Measurements from ENCODE around the gene FMO1.
"Not testable (repeated sequence)": the region's sequence is repeated elsewhere in the genome, so short reads cannot be mapped to it uniquely, and the experiment has no call there.

FMO1 gene

DNA sequence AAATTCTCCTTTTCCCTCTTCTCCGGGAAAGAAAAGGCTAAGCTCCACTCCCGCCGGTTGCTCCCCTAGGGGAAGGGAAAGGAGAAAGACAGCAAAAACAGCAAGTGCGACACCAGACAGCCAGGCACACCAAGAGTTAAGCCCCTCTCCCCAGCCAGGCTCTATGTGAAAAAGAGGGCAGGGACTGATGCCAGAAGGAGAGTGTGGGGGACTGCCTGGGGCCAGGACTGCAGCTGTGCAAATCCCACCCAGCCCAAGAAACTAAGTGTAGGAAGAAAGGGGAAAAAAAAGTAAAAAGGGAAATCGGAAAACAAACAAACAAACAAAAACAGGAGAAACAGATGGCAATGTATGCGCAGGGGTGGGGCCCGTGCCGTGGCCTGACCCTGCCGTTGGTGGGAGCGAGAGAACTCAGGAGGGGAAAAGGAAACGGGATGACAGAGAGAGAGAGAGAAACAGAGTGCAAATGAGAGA lies 27.7 kb upstream of the FMO1 start (continued):
- TF ChIP-seq OSR1 (CRISPR knock-in tag; IDR thresholded peaks at IDR 0.05), result no peak
- no peak for TF ChIP-seq ARNTL (CRISPR knock-in tag; IDR thresholded peaks at IDR 0.05; ENCODE audit: borderline replicate concordance, low read depth)
- TF ChIP-seq GLIS3 (CRISPR knock-in tag; IDR thresholded peaks at IDR 0.05), result no peak
- TF ChIP-seq RARB (CRISPR knock-in tag; IDR thresholded peaks at IDR 0.05), result no peak
- TF ChIP-seq CSDC2 (CRISPR knock-in tag; IDR thresholded peaks at IDR 0.05), result no peak
- TF ChIP-seq ZFP30 (CRISPR knock-in tag; IDR thresholded peaks at IDR 0.05), result no peak
- TF ChIP-seq ZNF70 (CRISPR knock-in tag; IDR thresholded peaks at IDR 0.05), result no peak
- TF ChIP-seq, protein P1, sequence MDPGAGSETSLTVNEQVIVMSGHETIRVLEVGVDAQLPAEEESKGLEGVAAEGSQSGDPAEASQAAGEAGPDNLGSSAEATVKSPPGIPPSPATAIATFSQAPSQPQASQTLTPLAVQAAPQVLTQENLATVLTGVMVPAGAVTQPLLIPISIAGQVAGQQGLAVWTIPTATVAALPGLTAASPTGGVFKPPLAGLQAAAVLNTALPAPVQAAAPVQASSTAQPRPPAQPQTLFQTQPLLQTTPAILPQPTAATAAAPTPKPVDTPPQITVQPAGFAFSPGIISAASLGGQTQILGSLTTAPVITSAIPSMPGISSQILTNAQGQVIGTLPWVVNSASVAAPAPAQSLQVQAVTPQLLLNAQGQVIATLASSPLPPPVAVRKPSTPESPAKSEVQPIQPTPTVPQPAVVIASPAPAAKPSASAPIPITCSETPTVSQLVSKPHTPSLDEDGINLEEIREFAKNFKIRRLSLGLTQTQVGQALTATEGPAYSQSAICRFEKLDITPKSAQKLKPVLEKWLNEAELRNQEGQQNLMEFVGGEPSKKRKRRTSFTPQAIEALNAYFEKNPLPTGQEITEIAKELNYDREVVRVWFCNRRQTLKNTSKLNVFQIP (CRISPR knock-in tag; IDR thresholded peaks at IDR 0.05; ENCODE audit: borderline replicate concordance, low read depth), result no peak
- no peak for TF ChIP-seq ZC3H10 (CRISPR knock-in tag; IDR thresholded peaks at IDR 0.05)

DNA sequence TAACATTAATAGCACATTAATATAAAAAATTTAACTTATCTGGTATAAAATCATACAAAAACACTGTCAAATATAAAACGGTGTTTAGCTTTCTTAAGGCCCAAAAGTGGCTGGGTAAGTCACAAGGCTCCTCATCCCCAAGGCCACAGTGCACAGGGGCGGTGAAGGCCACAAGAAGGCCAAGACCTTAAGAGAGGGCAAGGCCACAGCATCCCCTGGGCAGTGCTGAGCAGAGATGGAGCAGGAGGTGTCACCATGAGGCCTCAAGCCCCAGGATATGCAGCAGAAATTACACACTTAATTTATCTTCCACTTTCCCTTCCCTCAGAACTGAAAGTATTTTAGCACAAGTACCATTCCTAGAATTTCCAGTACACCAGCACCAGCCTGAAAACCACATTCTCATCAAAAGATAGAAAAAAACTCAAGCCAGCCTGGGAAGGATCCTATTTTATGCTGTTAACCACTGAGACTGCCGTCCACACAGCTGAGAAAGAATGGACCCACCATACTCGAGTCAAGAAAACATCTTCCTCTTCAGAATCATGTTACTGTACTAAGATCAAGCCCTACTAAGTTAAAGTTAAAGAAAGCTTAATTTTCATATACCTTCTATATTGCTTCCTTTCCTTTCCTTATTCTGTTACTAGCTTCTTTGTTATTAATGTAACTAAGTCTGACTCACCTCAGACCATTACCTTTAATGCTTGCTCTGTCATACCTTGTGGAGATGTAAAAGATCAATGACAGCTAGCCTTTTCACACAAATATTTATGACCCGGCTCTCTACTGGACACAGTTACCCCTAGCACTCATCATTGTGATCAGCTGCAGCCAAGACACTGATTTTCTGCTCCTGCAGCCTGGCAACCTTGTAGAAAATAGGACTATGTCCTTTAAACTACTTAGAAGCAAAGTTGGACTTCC lies 26.4 kb upstream of the FMO1 start:
- no peak for TF ChIP-seq ESRRG (CRISPR knock-in tag; IDR thresholded peaks at IDR 0.05)
- no peak for TF ChIP-seq RARB (CRISPR knock-in tag; IDR thresholded peaks at IDR 0.05)
- TF ChIP-seq CSDC2 (CRISPR knock-in tag; IDR thresholded peaks at IDR 0.05), result no peak
- TF ChIP-seq ISL1 (CRISPR knock-in tag; IDR thresholded peaks at IDR 0.05), result no peak
- TF ChIP-seq, protein P2, sequence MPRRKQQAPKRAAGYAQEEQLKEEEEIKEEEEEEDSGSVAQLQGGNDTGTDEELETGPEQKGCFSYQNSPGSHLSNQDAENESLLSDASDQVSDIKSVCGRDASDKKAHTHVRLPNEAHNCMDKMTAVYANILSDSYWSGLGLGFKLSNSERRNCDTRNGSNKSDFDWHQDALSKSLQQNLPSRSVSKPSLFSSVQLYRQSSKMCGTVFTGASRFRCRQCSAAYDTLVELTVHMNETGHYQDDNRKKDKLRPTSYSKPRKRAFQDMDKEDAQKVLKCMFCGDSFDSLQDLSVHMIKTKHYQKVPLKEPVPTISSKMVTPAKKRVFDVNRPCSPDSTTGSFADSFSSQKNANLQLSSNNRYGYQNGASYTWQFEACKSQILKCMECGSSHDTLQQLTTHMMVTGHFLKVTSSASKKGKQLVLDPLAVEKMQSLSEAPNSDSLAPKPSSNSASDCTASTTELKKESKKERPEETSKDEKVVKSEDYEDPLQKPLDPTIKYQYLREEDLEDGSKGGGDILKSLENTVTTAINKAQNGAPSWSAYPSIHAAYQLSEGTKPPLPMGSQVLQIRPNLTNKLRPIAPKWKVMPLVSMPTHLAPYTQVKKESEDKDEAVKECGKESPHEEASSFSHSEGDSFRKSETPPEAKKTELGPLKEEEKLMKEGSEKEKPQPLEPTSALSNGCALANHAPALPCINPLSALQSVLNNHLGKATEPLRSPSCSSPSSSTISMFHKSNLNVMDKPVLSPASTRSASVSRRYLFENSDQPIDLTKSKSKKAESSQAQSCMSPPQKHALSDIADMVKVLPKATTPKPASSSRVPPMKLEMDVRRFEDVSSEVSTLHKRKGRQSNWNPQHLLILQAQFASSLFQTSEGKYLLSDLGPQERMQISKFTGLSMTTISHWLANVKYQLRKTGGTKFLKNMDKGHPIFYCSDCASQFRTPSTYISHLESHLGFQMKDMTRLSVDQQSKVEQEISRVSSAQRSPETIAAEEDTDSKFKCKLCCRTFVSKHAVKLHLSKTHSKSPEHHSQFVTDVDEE (CRISPR knock-in tag; IDR thresholded peaks at IDR 0.05), result no peak
- TF ChIP-seq PPARA (CRISPR knock-in tag; IDR thresholded peaks at IDR 0.05; ENCODE audit: borderline replicate concordance), result no peak
- TF ChIP-seq TCF4 (CRISPR knock-in tag; IDR thresholded peaks at IDR 0.05; ENCODE audit: borderline replicate concordance), result no peak
- no peak for TF ChIP-seq ZNF70 (CRISPR knock-in tag; IDR thresholded peaks at IDR 0.05)
- no peak for TF ChIP-seq OSR1 (CRISPR knock-in tag; IDR thresholded peaks at IDR 0.05)
- ATAC-seq, result peak; percentile 16; the same call in 1 of the 3 replicates

DNA sequence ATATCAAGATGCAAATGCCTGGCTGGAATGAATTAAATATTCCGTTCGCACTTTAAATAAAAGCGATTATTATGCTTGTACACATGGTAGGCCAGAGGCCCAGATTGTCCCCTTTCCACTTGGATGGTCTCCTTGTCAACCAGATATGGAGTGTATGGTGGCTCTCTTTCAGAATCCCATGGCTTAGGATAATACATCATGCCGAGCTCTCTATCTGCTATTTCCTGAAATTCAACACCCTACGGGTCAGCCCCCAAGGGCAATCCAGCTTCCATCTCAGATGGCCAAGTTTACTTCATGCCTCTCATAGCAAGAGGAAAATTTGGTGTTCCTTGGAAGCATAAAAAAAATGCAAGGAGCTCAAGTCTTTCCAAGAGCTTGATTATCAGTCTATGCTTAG lies 25.4 kb upstream of the FMO1 start:
- ATAC-seq, result no peak
- no peak for TF ChIP-seq CSDC2 (CRISPR knock-in tag; IDR thresholded peaks at IDR 0.05)

DNA sequence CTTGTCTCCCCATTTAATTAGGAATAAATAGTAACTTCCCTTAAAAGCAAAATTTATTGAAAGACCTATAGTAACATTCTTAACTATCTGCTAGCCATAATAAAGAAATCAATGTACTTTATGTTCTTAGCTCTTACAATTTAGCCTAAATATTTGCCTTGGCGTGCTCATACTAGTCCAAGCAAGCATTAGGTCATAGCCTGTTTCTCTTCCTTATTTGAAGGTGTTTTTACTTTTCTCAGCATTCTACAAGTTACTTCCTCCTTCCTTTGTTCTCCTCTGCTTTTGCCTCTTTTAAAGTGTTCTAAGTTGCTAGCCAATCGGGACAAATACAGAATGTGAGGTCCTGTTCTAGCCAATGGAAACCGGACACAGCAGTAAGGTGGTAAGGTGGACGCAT lies 24.0 kb upstream of the FMO1 start:
- not testable (repeated sequence) for ATAC-seq

DNA sequence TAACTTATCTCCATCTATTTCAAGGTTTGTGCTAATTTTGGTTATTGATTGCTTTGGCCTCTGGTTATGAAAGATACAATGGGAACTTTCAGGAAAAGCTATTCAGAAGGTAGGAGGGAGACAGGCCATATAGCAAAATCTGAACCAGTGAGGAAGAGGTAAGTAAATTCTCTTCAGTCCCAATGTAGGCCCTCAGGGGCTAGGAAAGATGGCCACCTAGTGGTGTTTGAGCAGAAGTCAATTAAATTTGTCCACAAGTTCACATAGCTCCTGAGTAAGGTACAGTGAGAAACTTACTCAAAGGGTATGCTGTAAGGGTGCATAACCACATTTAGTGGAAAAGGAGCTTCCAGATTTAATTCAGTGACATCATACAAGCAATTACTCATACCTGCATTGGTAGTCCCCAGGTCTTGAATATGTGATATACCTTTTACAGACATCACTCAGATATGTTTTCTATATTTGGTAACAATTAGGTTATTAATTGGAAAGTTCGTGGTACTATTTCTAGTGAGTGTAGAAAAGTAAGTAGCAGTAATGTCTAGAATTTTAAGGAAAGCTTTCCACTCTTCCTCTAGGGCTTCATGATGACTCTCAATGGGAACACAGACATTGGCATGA lies 21.4 kb upstream of the FMO1 start:
- peak; percentile 98 for ATAC-seq
- TF ChIP-seq, protein P3, sequence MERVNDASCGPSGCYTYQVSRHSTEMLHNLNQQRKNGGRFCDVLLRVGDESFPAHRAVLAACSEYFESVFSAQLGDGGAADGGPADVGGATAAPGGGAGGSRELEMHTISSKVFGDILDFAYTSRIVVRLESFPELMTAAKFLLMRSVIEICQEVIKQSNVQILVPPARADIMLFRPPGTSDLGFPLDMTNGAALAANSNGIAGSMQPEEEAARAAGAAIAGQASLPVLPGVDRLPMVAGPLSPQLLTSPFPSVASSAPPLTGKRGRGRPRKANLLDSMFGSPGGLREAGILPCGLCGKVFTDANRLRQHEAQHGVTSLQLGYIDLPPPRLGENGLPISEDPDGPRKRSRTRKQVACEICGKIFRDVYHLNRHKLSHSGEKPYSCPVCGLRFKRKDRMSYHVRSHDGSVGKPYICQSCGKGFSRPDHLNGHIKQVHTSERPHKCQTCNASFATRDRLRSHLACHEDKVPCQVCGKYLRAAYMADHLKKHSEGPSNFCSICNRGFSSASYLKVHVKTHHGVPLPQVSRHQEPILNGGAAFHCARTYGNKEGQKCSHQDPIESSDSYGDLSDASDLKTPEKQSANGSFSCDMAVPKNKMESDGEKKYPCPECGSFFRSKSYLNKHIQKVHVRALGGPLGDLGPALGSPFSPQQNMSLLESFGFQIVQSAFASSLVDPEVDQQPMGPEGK (CRISPR knock-in tag; IDR thresholded peaks at IDR 0.05; ENCODE audit: borderline replicate concordance), result no peak
- TF ChIP-seq RARB (CRISPR knock-in tag; IDR thresholded peaks at IDR 0.05), result no peak
- TF ChIP-seq ZFP3 (CRISPR knock-in tag; IDR thresholded peaks at IDR 0.05), result no peak
- TF ChIP-seq BACH2 (CRISPR knock-in tag; IDR thresholded peaks at IDR 0.05; ENCODE audit: borderline replicate concordance), result no peak
- TF ChIP-seq CSDC2 (CRISPR knock-in tag; IDR thresholded peaks at IDR 0.05), result no peak
- no peak for TF ChIP-seq SNAI2 (CRISPR knock-in tag; IDR thresholded peaks at IDR 0.05)
- TF ChIP-seq ARNTL (CRISPR knock-in tag; IDR thresholded peaks at IDR 0.05; ENCODE audit: borderline replicate concordance, low read depth), result no peak
- no peak for TF ChIP-seq ZNF565 (CRISPR knock-in tag; conservative IDR thresholded peaks at IDR 0.05; ENCODE audit: low read depth)
- no peak for TF ChIP-seq OSR1 (CRISPR knock-in tag; IDR thresholded peaks at IDR 0.05)
- TF ChIP-seq ISL1 (CRISPR knock-in tag; IDR thresholded peaks at IDR 0.05), result no peak
- TF ChIP-seq, protein P4, sequence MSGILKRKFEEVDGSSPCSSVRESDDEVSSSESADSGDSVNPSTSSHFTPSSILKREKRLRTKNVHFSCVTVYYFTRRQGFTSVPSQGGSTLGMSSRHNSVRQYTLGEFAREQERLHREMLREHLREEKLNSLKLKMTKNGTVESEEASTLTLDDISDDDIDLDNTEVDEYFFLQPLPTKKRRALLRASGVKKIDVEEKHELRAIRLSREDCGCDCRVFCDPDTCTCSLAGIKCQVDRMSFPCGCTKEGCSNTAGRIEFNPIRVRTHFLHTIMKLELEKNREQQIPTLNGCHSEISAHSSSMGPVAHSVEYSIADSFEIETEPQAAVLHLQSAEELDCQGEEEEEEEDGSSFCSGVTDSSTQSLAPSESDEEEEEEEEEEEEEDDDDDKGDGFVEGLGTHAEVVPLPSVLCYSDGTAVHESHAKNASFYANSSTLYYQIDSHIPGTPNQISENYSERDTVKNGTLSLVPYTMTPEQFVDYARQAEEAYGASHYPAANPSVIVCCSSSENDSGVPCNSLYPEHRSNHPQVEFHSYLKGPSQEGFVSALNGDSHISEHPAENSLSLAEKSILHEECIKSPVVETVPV (CRISPR knock-in tag; IDR thresholded peaks at IDR 0.05), result no peak
- no peak for TF ChIP-seq ZFP30 (CRISPR knock-in tag; IDR thresholded peaks at IDR 0.05)
- TF ChIP-seq, protein P2 (CRISPR knock-in tag; IDR thresholded peaks at IDR 0.05), result no peak
- no peak for TF ChIP-seq ZC3H10 (CRISPR knock-in tag; IDR thresholded peaks at IDR 0.05)
- no peak for TF ChIP-seq TOX (CRISPR knock-in tag; IDR thresholded peaks at IDR 0.05; ENCODE audit: borderline replicate concordance)
- TF ChIP-seq ESRRG (CRISPR knock-in tag; IDR thresholded peaks at IDR 0.05), result no peak
- no peak for TF ChIP-seq ZNF8 (CRISPR knock-in tag; IDR thresholded peaks at IDR 0.05)
